ENCODE measurements around the gene CLRN3. TPM values are rescaled to one million over a fixed set of nuclear protein-coding genes. Genes with fewer than 3 reads are reported as not detected.

The CLRN3 gene
- total and polyA plus RNA-seq, 4 donors: 0.10 to 0.12 TPM; not detected in 2

DNA sequence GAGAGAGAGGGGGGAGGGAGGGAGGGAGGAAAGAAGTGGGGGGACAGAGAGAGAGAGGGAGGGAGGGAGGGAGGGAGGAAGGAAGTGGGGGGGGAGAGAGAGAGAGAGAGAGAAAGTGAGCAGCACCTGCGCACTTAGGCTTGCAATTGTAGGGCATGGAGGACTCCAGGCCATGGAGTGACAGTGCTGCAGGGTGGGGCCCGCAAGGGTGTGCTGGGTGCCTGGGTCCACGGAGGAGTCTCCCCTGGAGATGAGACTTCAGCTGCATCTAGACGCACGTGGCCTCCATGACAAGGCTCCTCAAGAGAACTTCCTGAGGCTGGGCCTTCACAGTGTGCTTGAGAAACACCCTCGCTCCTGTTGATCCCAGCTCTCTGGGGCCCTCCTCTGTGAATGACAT, 44.5 kb downstream of the CLRN3 start:
- Histone ChIP-seq H3K36me3 (ENCODE audit: control insufficient read depth in 4 of 4, insufficient read depth in 4 of 4, low read length in 4 of 4) (no peaks in the 10 kb centered on the region), H3K4me3 (no peak overlapping the region), H3K27me3 (ENCODE audit: control insufficient read depth in 3 of 3, insufficient read depth in 3 of 3, low read length in 2 of 3) (peaks cover 0 to 10% (median 0%) of the 10 kb centered on the region in 3 donors), H3K4me1 (ENCODE audit: control insufficient read depth in 5 of 5, insufficient read depth in 5 of 5, low read length in 5 of 5) (no peaks in the 10 kb centered on the region), H3K27ac (ENCODE audit: low read depth in 1 of 2, low read length in 1 of 2) (no peak overlapping the region), H3K9ac (ENCODE audit: insufficient read depth in 1 of 2, low read length in 2 of 2) (no peak overlapping the region), H3K9me3 (ENCODE audit: control insufficient read depth in 4 of 4, insufficient read depth in 3 of 4, low read length in 3 of 4) (no peaks in the 10 kb centered on the region)
- TF ChIP-seq, protein P1, sequence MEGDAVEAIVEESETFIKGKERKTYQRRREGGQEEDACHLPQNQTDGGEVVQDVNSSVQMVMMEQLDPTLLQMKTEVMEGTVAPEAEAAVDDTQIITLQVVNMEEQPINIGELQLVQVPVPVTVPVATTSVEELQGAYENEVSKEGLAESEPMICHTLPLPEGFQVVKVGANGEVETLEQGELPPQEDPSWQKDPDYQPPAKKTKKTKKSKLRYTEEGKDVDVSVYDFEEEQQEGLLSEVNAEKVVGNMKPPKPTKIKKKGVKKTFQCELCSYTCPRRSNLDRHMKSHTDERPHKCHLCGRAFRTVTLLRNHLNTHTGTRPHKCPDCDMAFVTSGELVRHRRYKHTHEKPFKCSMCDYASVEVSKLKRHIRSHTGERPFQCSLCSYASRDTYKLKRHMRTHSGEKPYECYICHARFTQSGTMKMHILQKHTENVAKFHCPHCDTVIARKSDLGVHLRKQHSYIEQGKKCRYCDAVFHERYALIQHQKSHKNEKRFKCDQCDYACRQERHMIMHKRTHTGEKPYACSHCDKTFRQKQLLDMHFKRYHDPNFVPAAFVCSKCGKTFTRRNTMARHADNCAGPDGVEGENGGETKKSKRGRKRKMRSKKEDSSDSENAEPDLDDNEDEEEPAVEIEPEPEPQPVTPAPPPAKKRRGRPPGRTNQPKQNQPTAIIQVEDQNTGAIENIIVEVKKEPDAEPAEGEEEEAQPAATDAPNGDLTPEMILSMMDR (IDR thresholded peaks at IDR 0.05; ENCODE audit: control extremely low read depth, extremely low read depth): no peak
- DNase-seq: no peak
- no peak for ATAC-seq (ENCODE audit: insufficient read depth, low FRiP score)
- WGBS, 2 donors: 85 to 93% methylated on average over 6 of the region's 6 CpGs

DNA sequence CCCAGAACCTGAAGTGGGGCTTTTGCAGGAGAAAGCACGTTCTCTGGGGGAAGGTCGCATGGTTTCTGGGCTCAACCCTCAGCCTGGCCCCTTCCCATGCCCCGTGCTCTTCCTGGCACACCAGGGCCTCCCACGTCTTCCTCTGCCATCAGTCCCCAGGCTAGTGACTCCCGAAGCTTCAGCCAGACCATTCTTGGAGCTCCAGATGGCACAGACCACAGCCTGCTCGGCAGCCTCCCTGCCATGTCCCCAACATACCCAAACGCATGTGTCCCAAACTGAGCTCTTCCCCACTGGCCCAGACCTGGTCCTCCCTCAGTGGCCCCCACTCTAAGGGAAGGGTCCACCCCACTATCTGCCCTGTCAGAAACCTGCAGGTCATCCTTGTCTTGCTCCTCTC, 47.0 kb downstream of the CLRN3 start:
- Histone ChIP-seq H3K4me3 (no peak overlapping the region), H3K4me1 (ENCODE audit: control insufficient read depth in 5 of 5, insufficient read depth in 5 of 5, low read length in 5 of 5) (no peaks in the 10 kb centered on the region), H3K27me3 (ENCODE audit: control insufficient read depth in 3 of 3, insufficient read depth in 3 of 3, low read length in 2 of 3) (peaks cover 0 to 14% (median 0%) of the 10 kb centered on the region in 3 donors), H3K36me3 (ENCODE audit: control insufficient read depth in 4 of 4, insufficient read depth in 4 of 4, low read length in 4 of 4) (no peaks in the 10 kb centered on the region), H3K9me3 (ENCODE audit: control insufficient read depth in 4 of 4, insufficient read depth in 3 of 4, low read length in 3 of 4) (no peaks in the 10 kb centered on the region), H3K9ac (ENCODE audit: insufficient read depth in 1 of 2, low read length in 2 of 2) (no peak overlapping the region), H3K27ac (ENCODE audit: low read depth in 1 of 2, low read length in 1 of 2) (no peak overlapping the region)
- no peak for ATAC-seq (ENCODE audit: insufficient read depth, low FRiP score)
- WGBS, 2 donors: 66 to 72% methylated on average over 7 of the region's 7 CpGs
- DNase-seq: no peak
- TF ChIP-seq, protein P1 (IDR thresholded peaks at IDR 0.05; ENCODE audit: control extremely low read depth, extremely low read depth): no peak

DNA sequence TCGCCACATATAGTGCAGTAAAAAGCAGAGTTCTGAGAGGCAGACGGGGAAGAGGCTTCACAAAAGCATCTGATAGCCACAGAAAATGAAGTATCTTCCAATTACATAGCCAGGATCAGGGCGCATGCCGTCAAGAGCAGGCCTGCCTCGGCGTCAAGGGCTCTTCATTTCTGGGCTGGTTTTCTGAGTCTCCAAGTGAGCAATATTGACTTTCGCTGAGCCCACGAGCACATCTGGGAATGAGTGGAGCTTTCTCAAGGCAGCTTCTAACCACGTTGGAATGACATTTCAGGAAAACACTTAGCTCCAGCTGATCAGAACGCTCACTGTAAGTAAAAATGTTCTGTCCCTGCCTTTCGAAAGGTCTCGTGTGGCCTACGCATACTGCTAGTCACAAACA, 51.9 kb downstream of the CLRN3 start:
- WGBS, 2 donors: 70 to 85% methylated on average over 13 of the region's 13 CpGs
- H3K9ac ChIP-seq (ENCODE audit: insufficient read depth in 1 of 2, low read length in 2 of 2): no peak overlapping the region
- DNase-seq (peak; percentile 14 to 54 (median 23)), ATAC-seq (ENCODE audit: insufficient read depth, low FRiP score) (peak; percentile 43)
- H3K4me1 ChIP-seq (ENCODE audit: control insufficient read depth in 5 of 5, insufficient read depth in 5 of 5, low read length in 5 of 5): peaks cover 0 to 4% (median 0%) of the 10 kb centered on the region in 5 donors
- no peaks in the 10 kb centered on the region for H3K9me3 ChIP-seq (ENCODE audit: control insufficient read depth in 4 of 4, insufficient read depth in 3 of 4, low read length in 3 of 4)
- no peaks in the 10 kb centered on the region for H3K36me3 ChIP-seq (ENCODE audit: control insufficient read depth in 4 of 4, insufficient read depth in 4 of 4, low read length in 4 of 4)
- no peak overlapping the region for H3K4me3 ChIP-seq
- peaks cover 0 to 16% (median 3%) of the 10 kb centered on the region in 3 donors for H3K27me3 ChIP-seq (ENCODE audit: control insufficient read depth in 3 of 3, insufficient read depth in 3 of 3, low read length in 2 of 3)
- no peak overlapping the region for H3K27ac ChIP-seq (ENCODE audit: low read depth in 1 of 2, low read length in 1 of 2)
- TF ChIP-seq, protein P1 (IDR thresholded peaks at IDR 0.05; ENCODE audit: control extremely low read depth, extremely low read depth): no peak

DNA sequence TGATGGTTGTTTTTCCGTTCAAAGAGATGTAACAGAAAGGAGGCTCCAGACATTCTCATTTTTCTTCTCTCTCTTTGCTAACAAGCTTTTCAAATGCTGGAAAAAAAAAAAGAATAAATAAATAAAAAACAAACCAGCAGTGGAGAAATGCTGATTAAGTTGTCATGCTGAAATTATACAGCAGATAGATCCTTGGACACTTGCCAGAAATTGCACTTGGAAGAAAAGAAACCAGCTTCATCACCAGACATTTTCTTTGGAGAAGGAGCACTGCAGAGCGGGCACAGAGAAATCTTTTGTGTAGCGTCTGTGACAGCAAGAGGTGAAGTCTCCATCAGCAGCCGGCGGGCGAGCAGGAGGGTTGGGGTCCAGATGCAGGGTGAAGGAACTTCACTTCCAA, 55.8 kb downstream of the CLRN3 start:
- Histone ChIP-seq H3K27me3 (ENCODE audit: control insufficient read depth in 3 of 3, insufficient read depth in 3 of 3, low read length in 2 of 3) (peaks cover 0 to 11% (median 3%) of the 10 kb centered on the region in 3 donors), H3K27ac (ENCODE audit: low read depth in 1 of 2, low read length in 1 of 2) (no peak overlapping the region), H3K4me1 (ENCODE audit: control insufficient read depth in 5 of 5, insufficient read depth in 5 of 5, low read length in 5 of 5) (peaks cover 0 to 4% (median 0%) of the 10 kb centered on the region in 5 donors), H3K9ac (ENCODE audit: insufficient read depth in 1 of 2, low read length in 2 of 2) (no peak overlapping the region), H3K36me3 (ENCODE audit: control insufficient read depth in 4 of 4, insufficient read depth in 4 of 4, low read length in 4 of 4) (no peaks in the 10 kb centered on the region), H3K9me3 (ENCODE audit: control insufficient read depth in 4 of 4, insufficient read depth in 3 of 4, low read length in 3 of 4) (no peaks in the 10 kb centered on the region), H3K4me3 (no peak overlapping the region)
- WGBS, 2 donors: 73 to 76% methylated on average over 6 of the region's 6 CpGs
- DNase-seq (peak in 2 of 3 donors; percentile 39 to 68), ATAC-seq (ENCODE audit: insufficient read depth, low FRiP score) (no peak)
- TF ChIP-seq, protein P1 (IDR thresholded peaks at IDR 0.05; ENCODE audit: control extremely low read depth, extremely low read depth): no peak

All from lung (tissue), 12 donors.